Stimulated activated CD4-positive, alpha-beta T cell treated with anti-CD3 and anti-CD28 coated beads, Interleukin-2, amount 100 ng/mL, for 24 hours (primary cell): ENCODE data around the gene ITGA1.
"Not testable (repeated sequence)": the region's sequence is repeated elsewhere in the genome, so short reads cannot be mapped to it uniquely, and the experiment has no call there.

Experiments used
- DNase-seq, 2 donors: peaks; one replicate each; pipeline ENCODE4 v3.0.0-alpha.2; 2020

Gene ITGA1

DNA sequence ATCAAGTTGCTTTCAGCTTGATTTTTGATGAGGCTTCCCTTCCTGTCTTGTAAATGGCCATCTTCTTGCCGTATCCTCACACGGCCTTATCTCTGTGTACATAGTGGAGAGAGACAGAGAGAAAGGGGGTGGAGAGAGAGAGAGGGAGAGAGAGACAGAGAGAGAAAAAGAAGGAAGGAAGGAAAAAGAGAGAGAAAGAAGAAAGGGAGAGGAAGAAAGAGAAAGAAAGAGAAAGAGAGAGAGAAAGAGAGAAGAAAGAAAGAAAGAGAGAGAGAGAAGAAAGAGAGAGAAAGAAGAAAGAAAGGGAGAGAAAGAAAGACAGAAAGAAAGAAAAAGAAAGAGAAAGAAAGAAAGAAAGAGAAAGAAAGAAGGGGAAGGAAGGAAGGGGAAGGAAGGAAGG lies 46.6 kb downstream of the ITGA1 start:
- DNase-seq = no peak

DNA sequence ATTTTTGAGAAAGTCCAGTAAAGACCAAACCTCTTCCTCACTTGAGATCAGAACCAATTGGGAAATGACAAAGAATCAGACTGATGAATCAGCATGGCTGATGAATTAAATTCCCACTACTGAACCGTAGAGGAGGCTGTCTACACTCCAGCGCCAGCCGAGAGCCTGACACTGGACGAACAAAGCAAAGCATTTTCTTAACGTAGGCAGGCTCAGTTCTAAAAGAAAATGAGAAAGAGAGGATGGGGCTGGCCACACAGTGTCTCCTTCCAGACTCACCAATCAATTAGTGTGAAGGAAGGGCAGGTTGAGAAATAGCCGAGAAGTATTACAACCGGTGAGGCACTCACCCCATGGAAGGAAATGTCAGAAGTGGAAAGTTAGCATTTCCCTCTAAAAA lies 49.4 kb downstream of the ITGA1 start:
- no peak for DNase-seq

DNA sequence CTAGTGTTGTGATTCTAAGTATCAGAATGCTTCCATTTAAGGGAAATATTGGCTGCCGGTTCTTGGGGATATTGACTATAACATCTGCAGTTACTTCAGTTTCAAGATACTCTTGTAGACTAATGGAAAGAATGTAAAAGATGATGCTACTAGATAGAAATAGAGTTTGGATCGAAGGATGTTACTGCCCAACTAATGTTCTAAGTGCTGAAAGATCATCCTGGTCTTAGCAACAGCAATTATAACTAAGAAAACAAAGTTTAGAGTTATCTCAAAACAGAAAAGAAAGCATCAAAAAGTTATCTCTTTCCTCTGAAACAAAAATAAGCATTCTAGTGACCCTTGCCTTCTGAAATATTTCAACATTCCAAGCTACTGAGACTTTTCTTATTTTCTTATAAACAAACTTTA lies 49.9 kb downstream of the ITGA1 start:
- no peak for DNase-seq

DNA sequence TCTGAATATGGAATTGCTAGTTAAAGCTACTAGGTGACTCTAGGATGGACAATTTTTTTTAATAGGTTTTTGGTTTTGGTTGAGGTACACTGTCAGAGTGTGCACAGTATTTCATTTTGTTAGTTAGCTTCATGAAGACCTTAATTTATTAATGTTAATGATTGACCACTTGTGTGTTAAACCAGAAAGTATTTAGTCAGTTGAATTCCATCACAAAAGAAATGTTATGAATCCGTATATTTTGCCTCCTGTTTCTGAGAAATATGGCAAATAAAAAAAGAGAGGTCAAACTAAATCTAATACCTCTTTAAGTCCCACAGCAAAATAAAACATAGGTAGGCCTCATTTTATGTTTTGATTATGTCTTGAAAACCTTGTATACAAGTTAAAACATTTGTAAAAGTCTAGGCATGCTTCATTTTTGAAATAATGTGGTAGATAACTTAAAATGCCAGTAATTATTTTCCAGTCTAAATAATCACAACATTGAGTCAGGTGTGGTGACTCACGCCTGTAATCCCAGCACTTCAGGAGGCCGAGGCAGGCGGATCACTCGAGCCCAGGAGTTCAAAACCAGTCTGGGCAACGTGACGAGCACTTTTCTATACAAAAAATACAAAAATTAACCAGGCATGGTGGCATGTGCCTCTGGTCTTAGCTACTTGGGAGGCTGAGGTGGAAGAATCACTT lies 50.8 kb downstream of the ITGA1 start:
- DNase-seq = no peak

DNA sequence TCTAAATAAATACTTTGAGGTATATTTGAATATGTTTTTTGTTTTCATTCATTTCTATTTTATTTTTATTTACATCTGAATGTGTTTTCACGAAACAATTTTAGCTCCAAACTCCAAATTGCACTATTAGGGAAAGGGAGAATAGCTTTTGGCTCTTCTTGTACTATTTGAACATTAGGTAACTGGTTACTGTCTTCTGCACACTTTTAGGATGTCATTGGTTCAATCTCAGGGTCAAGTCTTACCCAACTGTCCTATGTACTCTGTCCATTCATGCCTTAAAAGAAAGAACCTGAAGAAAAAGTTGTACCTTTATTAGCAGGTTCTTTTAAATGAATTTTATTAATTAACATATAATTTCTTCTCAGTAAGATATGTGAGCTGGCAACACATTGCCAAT lies 51.6 kb downstream of the ITGA1 start:
- DNase-seq = no peak

DNA sequence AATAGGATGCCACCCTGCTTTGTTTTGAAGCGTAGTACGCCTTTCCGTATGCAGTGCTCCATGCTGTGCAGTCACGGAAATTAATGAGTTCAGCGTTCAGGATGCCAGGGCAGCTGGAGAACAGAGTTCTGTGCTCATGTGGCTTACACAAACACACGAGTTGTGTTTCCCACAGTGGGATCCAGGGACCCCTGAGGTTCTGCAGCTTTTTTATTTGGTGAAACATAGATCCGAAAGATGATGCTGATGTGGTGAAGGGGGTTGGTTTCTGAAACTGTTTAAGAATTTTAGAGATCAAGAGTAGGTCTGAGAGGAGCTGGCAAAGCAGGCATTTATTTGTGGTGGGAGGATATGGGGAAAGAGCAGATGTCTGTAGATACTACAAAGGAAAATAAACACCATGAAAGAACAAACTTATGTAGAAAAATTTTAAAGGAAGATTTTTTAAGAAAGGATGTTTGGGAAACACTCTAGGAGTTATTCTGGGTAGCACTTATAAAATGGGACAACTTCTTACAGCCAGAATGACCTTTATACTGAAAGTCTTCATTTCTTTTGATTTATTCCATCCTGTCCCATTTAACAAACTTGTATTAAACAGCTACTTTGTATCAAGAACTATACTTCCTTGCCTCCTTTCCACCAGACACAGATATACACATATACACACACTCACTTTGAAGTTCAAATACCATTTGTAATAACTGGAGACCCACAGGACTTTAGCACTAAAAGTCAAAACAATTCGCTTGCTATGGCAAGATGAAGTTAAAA lies 52.7 kb downstream of the ITGA1 start:
- no peak for DNase-seq

DNA sequence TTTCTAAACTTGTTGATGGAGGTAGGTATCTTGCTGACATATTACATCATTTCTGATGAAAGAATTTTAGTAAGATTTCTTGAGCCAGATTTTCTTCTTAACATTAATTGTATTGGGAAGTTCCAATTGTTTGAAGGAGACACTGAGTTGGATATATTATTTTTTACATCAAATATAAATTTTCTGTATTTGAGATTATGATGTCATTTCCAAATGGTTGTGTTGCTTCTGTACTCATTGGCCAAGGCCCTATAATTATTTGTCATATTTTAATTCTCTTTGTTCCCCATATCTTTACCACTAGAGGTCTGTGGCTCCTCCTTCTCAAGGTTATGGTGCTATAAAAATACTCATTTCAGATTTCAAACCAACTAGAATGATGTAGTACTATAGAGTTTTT lies 53.4 kb downstream of the ITGA1 start:
- DNase-seq = no peak

DNA sequence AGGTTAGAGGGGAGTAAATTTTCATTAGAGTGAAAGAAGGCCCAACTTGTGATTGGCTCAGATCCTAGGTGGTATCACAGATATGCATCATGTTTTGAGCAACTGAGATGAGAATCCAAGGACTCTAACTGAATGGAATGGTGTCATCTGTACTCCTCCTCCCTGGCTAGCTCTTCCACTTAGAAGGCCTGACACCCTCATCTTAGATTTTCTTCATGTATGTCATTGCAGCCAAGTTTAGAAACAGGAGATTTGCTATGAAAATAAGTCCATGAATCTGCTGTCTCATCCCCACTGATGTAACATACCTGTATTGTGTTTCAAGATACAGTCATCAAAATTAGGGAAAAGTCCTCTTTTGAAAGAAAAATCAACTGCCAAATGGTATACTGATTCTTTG lies 54.4 kb downstream of the ITGA1 start:
- no peak for DNase-seq

DNA sequence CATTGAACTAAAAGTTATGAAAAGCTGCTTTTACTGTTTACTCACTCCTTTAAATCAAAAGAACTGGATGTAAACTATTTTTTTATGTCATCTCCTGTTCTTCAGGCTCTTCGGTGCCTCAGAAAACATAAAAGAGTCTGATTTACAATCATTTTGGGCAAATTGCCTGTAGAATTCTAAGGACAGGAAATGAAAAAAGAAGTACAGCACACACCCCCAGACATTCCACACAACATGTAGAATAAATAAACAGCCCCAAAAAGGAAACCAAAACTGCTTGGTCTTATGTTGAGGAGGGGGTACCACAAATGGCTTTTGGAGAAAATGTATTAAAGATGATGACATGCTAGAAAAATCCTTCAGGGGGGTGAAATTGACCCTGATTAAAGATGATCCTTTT lies 57.2 kb downstream of the ITGA1 start:
- DNase-seq = no peak

DNA sequence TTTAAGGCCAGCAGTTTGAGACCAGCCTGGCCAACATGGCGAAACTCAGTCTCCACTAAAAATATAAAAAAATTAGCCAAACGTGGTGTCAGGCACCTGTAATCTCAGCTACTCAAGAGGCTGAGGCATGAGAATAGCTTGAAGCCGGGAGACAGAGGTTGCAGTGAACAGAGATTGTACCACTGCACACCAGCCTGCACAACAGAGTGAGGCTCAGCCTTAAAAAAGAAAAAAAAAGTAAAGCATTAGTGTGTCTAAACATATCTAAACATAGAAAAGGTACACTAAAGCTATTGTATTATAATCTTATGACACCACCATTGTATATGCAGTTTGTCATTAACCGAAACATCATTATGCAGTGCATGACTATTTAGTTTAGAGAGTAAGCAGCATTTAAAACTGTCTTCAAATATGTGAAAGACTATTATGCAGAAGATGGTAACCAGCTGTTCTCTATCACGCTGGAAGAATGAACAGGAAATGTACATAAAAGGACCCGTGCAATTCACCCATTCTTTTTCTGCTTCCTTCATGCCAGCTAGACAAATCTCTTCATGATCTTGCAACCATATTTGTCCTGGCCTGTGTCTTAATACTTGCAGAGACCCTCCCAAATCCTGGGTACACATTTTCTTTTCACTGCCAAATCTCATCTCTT lies 58.6 kb downstream of the ITGA1 start:
- no peak for DNase-seq

DNA sequence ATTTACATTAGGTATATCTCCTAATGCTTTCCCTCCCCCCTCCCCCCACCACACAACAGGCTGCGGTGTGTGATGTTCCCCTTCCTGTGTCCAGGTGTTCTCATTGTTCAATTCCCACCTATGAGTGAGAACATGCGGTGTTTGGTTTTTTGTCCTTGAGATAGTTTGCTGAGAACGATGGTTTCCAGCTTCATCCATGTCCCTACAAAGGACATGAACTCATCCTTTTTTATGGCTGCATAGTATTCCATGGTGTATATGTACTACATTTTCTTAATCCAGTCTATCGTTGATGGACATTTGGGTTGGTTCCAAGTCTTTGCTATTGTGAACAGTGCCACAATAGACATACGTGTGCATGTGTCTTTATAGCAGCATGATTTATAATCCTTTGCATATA lies 61.0 kb downstream of the ITGA1 start:
- DNase-seq = not testable (repeated sequence)

DNA sequence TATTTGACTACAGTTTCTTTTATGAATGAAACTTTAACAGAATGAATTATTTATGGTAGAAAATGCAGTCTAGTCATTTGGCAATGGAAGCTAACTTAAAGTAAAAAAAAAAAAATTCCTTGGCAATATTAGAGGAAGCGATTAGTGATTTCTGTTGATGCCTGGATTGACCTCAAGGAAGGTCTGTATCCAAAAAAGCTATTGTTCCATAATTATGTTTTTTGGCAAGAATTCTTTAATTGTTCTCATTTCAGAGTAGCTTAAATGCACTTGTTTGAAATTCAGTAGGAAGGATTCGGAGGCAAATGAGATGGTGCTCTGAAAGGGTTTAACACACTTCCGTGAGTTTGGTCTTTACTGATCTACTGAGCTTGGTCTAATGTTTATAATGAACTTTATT lies 61.8 kb downstream of the ITGA1 start:
- DNase-seq = no peak

DNA sequence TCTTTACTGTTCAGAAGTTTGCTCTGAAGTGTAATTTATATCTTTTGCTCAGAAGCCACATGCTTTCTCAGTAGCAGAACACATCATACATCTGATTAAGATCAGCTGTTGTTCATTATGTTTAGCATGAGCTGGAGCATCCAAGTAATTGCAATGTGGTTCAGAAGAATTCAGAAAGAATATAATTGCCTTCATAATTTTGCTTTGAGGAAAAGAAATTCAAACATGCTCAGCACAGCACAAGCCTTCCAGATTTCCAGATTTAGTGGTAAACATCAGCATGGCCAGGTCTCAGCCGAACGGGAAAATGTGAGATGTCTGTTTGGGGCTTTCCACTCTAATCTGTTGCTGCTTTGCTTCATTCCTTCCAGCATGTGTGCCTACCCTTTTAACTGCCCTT lies 65.9 kb downstream of the ITGA1 start:
- no peak for DNase-seq

DNA sequence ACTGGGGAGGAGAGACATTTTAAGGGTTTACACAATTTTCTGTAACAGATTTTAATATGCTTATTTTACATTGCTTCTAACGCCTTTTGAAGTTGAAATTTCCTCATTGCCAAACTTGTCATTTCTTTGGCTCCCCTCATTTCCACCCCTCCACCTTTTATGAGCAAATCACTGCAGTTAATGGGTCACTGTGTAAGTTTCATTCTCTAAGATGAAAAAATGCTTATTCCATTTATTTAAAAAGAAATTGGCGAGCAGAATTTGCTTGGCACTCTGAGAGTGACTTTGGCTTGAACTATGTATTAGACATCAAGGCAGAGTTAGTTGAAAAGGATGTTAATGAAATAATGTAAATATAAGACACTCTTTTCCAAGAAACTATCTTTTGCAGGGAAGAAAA lies 66.6 kb downstream of the ITGA1 start:
- no peak for DNase-seq

DNA sequence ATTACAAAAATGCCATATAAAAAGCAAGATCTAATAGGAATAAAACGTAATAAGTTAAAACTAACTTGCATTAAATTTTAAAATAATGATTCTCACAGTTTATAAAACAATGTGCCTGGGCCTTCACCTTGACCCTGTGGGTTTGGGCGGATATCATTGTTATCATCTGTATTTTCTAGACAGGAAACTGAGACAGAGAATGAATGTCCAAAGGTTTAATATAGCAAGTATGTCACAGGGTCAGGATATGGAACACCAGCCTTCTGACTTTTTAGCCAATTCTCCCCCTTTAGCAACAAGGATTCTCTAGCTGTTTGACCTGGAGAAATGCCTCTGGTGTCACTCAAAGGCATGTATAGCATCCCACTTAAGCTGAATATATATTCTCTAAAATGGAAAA lies 67.2 kb downstream of the ITGA1 start:
- no peak for DNase-seq

DNA sequence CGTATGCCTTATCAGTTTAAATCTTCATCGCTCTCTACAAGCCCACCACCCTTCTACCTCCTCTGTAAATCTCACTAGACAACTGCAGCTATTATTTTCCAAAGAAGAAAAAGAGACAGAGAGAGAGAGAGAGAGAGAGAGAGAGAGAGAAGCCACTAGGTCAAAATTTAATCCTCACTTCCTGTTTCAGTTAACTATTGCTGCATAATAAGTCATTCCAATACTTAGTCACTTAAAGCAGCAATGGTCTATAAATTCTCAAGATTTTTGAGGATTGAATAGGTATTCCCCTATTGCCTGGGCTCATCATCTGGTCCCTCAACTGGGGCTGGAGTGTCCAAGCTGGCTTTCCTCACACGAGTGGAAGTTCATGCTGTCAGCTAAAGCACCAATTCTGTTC lies 68.8 kb downstream of the ITGA1 start:
- no peak for DNase-seq

DNA sequence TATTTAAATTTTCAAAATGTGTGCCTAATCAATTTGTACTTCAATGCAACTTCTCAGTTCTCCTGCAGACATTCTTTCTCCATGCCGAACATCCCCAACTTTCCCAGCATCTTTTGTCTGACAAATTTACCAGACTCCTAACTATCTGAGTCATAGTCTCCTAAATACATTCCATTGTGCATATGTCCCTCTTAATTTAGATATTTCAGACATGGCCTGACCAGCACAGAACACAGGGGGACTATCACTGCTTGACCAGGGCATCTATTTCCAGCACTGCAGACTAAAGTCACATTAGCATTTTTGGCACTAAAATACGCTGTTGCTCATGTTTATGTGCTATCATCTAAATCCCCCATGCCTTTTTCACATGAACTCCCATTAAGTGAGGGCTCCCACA lies 71.9 kb downstream of the ITGA1 start:
- no peak for DNase-seq

DNA sequence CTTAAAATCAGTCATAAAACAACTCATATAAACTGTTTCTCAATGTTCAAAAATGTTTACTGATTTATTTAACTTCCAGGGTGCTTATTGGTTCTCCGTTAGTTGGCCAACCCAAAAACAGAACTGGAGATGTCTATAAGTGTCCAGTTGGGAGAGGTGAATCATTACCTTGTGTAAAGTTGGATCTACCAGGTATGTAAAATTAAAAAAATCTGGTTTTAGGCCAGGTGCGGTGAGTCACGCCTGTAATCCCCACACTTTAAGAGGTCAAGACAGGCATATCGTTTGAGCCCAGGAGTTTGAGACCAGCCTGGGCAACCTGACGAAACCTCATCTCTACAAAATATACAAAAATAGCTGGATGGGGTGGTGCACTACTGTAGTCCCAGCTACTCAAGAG lies 73.7 kb downstream of the ITGA1 start:
- DNase-seq = no peak

DNA sequence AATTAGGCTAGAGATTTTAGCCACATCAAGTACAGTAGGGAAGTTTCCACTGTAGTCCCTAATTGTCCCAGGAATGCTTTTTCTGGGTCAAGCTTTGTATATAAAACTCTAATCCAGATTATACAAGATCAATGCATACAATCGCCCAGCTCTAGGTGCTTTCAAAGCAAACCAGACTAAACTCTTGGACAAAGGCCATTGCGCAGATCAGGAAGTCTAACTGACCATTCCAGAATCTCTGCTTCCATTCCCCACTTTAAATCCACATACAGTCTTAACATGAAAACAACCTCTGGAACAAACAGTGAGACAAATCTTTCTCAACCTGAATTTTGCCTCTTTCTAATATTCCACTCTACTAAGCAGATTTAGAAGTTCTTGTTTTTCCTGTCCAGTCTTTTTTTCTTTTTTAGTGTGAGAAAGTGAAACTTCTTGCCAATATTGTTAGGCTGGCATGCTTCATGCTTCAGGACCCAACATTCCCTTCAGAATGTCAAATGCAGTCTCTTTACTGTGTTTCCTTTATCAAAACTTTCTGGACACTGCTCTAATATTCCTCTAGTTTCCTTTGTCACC lies 76.1 kb downstream of the ITGA1 start:
- no peak for DNase-seq

DNA sequence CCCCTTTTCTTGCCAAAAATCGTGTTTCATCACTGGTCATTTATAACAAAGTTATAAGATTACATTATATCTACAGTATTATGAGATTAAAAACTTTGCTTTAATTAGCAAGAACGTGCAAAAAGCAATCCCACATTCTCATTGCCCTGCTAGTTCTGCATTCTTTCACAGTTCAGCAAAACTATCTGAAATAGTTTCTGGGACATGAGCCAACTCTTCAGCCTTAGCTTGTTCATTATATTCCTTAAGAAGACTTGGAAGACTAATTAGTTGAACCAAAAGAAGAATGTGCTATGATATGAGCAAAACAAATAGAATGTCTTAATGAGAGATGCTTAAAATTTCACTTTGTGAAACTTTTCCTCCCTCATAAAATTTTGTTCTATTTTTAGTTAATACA lies 76.7 kb downstream of the ITGA1 start:
- DNase-seq = no peak

DNA sequence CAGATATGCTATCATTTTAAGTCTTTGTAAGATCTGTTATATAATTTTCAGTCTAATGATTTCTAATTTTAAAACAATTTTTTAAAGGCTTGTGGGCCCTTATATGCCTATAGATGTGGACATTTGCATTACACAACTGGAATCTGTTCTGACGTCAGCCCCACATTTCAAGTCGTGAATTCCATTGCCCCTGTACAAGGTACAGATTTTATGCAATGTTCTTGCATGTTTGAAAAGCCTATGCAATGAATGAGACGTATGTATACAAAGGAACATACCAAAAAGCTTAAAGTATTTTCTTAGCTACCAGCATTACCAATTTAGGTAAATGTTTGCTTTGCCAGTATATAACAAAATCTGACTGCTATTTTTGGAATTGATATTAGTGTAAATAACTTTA lies 77.2 kb downstream of the ITGA1 start:
- DNase-seq = no peak

DNA sequence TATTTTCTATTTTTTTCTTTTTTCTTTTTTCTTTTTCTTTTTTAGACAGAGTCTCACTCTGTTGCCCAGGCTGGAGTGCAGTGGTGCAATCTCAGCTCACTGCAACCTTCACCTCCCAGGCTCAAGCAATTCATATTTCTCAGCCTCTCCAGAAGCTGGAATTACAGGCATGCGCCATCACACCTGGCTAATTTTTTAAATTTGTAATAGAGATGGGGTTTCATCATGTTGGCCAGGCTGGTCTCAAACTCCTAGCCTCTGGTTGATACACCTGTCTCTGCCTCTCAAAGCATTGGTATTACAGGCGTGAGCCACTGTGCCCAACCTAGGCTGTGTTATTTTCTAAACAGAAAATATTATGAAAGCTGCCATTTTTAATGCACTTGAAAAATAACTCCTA lies 78.3 kb downstream of the ITGA1 start:
- not testable (repeated sequence) for DNase-seq

DNA sequence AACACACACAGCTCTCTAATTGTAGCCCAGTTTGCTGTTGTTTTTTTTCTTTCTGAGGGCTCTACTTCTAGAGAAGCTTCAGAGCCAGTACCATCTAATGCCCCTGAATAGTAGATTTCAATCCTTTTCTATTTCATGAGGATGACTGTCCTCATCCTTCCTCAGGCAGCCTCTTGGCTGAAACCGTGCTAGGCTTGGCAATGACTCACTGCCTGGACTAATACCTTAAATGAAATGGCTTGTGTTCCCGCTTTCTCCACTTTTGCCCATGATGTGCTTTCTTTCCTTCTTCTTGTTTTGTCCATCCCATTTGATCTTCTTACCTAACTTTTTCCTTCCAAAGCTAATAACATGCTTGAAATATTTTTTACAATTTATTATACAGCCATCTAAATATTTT lies 80.1 kb downstream of the ITGA1 start:
- no peak for DNase-seq

DNA sequence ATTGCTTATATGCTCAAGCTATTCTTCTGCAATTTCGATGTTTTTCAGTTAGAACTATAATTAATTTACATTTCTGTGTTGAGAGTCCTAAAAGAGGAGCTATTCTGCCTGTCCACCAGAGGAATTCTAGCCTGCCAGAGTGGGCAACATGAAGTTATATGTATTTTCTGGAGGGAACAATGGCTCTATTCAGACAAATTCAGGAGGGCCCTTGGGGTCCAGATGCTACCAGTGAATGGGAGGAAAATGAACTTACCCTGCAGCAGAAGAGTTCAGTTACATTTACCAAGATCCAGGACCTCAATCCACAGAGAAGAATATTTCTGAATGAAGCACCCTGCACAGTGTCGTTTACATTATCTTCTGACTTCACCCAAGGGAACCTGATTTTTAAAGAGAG lies 80.7 kb downstream of the ITGA1 start:
- no peak for DNase-seq
